ENCODE measurements around the gene BTNL2. TPM values are rescaled to one million over a fixed set of nuclear protein-coding genes. Genes with fewer than 3 reads are reported as not detected.

Gene BTNL2
- total RNA-seq, 1 experiment from 2014 or later = not detected

DNA sequence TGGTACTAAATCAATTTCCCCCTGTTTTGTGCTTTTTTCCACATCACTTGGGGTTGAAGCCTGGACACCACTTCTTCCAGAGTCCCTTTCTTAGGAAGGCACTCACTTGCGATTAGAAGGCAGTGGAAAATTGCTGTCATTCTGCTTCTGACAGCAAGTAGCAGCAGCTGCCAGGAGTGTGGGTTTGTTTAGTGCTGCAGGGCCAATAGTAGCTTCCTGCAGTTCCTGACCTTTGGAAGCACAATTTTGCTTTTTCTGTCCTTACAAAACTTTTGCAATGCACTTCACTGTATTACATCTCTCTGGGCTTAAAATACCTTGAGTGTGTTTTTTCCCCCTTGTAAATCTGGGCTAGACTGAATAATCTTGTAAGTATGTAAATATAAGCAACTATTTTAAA is 20.2 kb upstream of the BTNL2 start:
- Histone ChIP-seq H3K18ac (ENCODE audit: insufficient read length, low read depth, low read length) (no peak overlapping the region), H2BK20ac (ENCODE audit: low read depth, low read length, poor library complexity, severe bottlenecking) (no peak overlapping the region), H2AFZ (ENCODE audit: low read length) (no peak overlapping the region), H3T11ph (ENCODE audit: low read length) (no peak overlapping the region), H3K79me2 (ENCODE audit: insufficient read depth, low read length) (no peaks in the 10 kb centered on the region), H3K4ac (ENCODE audit: low read depth, low read length) (no peak overlapping the region), H3K23ac (ENCODE audit: insufficient read length, low read depth, low read length) (no peak overlapping the region), H4K20me1 (ENCODE audit: control insufficient read depth, insufficient read depth, insufficient read length) (no peaks in the 10 kb centered on the region), H3K79me1 (ENCODE audit: insufficient read depth, low read depth, low read length, poor library complexity, severe bottlenecking) (no peaks in the 10 kb centered on the region), H2BK5ac (ENCODE audit: insufficient read length, low read length) (no peak overlapping the region), H3K4me2 (ENCODE audit: insufficient read depth, insufficient read length, low read length) (no peak overlapping the region), H3K9me3 (ENCODE audit: control insufficient read depth, low read depth, low read length) (no peaks in the 10 kb centered on the region), H4K8ac (replicated peaks; ENCODE audit: insufficient read length, low read depth, low read length) (no peak overlapping the region), H2BK12ac (ENCODE audit: insufficient read length, low read depth, low read length) (no peak overlapping the region), H4K5ac (ENCODE audit: insufficient read length, low read depth, low read length) (no peak overlapping the region), H2BK120ac (ENCODE audit: low read depth, low read length, poor library complexity, severe bottlenecking) (no peak overlapping the region), H2AK5ac (ENCODE audit: insufficient read length, low read length) (no peak overlapping the region), H4K91ac (ENCODE audit: insufficient read length, low read depth, low read length) (no peak overlapping the region), H3K4me1 (ENCODE audit: insufficient read depth, low read length) (no peaks in the 10 kb centered on the region), H3K9ac (ENCODE audit: extremely low read depth, insufficient read length, low read length) (no peak overlapping the region), H3K23me2 (ENCODE audit: insufficient read length, low read depth, low read length, poor library complexity, severe bottlenecking) (no peaks in the 10 kb centered on the region), H3K27me3 (ENCODE audit: insufficient read depth, low read length) (no peaks in the 10 kb centered on the region), H3K14ac (ENCODE audit: insufficient read depth, low read length) (no peak overlapping the region), H2BK15ac (ENCODE audit: low read depth, low read length) (no peak overlapping the region), H3K27ac (ENCODE audit: insufficient read length, low read depth, low read length) (no peak overlapping the region), H3K56ac (ENCODE audit: insufficient read length, low read depth, low read length) (no peak overlapping the region)
- Mint-ChIP-seq H3K27me3 (ENCODE audit: low read depth) (no peaks in the 10 kb centered on the region; the same call in 1 of the 2 replicates), H3K4me3 (no peak overlapping the region), H3K9me3 (no peaks in the 10 kb centered on the region), H3K36me3 (ENCODE audit: insufficient read depth in 1 of 3, low read depth in 3 of 3) (no peaks in the 10 kb centered on the region), H3K4me1 (peaks cover 0 to 2% of the 10 kb centered on the region in 2 experiments; a peak in 1 of 4 replicates), H3K27ac (no peak overlapping the region)
- no peak for DNase-seq
- no peak for TF ChIP-seq CTCF (conservative IDR thresholded peaks at IDR 0.05)
- no CpG with 5 or more reads among the region's 1 CpG for WGBS (ENCODE audit: extremely low coverage, insufficient read length, low lambda C conversion rate)
